Right forelimb (tissue), 1 donor: ENCODE results near the gene PUSL1.

ENCODE experiments used
- DNase-seq: peaks from one replicate; pipeline ENCODE4 v3.0.0-alpha.2; 2018

PUSL1 gene

GRCh38 chr1:1326075-1326605, 17.7 kb downstream of the PUSL1 start:
- no peak for DNase-seq

GRCh38 chr1:1327291-1327690, 18.9 kb downstream of the PUSL1 start:
- no peak for DNase-seq

- no peak for DNase-seq
These were observed 19.9 kb downstream of the PUSL1 start for GRCh38 chr1:1328254-1328653.

GRCh38 chr1:1329304-1330210, 21.2 kb downstream of the PUSL1 start:
- no peak for DNase-seq

- DNase-seq, result no peak
These were observed 22.1 kb downstream of the PUSL1 start for GRCh38 chr1:1330366-1331067.

GRCh38 chr1:1331068-1331965, 22.9 kb downstream of the PUSL1 start, which contains the start of gene TAS1R3:
TSS of gene TAS1R3 (plus strand) at chr1:1331280. CDS start at chr1:1331346, 66 bp downstream.
- no peak for DNase-seq

- DNase-seq, result no peak
These were observed 23.8 kb downstream of the PUSL1 start for GRCh38 chr1:1332031-1332755.

GRCh38 chr1:1332774-1333480, 24.5 kb downstream of the PUSL1 start:
- DNase-seq, result no peak

GRCh38 chr1:1333551-1334241, 25.3 kb downstream of the PUSL1 start:
- no peak for DNase-seq

- no peak for DNase-seq
These were observed 26.4 kb downstream of the PUSL1 start for GRCh38 chr1:1334835-1335234.

- DNase-seq, result no peak
These were observed 26.9 kb downstream of the PUSL1 start for GRCh38 chr1:1335283-1335682.

- no peak for DNase-seq
These were observed 27.4 kb downstream of the PUSL1 start for GRCh38 chr1:1335792-1336248.

GRCh38 chr1:1336446-1336845, 28.0 kb downstream of the PUSL1 start:
- DNase-seq, result no peak

GRCh38 chr1:1336931-1337792, 28.8 kb downstream of the PUSL1 start:
- DNase-seq, result no peak

- DNase-seq, result no peak
These were observed 29.4 kb downstream of the PUSL1 start for GRCh38 chr1:1337793-1338147.

GRCh38 chr1:1338278-1338677, 29.9 kb downstream of the PUSL1 start:
- no peak for DNase-seq

- no peak for DNase-seq
These were observed 31.8 kb downstream of the PUSL1 start for GRCh38 chr1:1340185-1340584.

GRCh38 chr1:1340791-1341548, 32.6 kb downstream of the PUSL1 start:
- DNase-seq, result no peak

GRCh38 chr1:1341549-1342021, 33.2 kb downstream of the PUSL1 start:
- DNase-seq, result no peak
